Trophoblast cell (in vitro differentiated cells and primary cell): Measurements from ENCODE around the gene GSAP.

Source experiments
- DNase-seq, 2 donors: peaks; one replicate each; pipeline ENCODE4 v3.0.0-alpha.2; 2016
- H2AFZ ChIP-seq: 2 replicates; pipeline ENCODE4 v1.6.1; 2013; ENCODE audit warnings: low read length, moderate library complexity, mild to moderate bottlenecking; ENCODE audit not compliant: insufficient read depth, poor library complexity
- H2AK5ac ChIP-seq: 2 replicates; pipeline ENCODE4 v1.6.1; 2013; ENCODE audit warnings: mild to moderate bottlenecking, low read length
- H2BK120ac ChIP-seq: 2 replicates; pipeline ENCODE4 v1.6.1; 2013; ENCODE audit warnings: low read length, mild to moderate bottlenecking, moderate library complexity; ENCODE audit not compliant: insufficient read depth, poor library complexity
- H2BK12ac ChIP-seq: 2 replicates; pipeline ENCODE4 v1.6.1; 2013; ENCODE audit warnings: mild to moderate bottlenecking, low read length, moderate library complexity
- H2BK5ac ChIP-seq: 2 replicates; pipeline ENCODE4 v1.6.1; 2013; ENCODE audit warnings: low read length, low read depth, moderate library complexity, mild to moderate bottlenecking; ENCODE audit not compliant: poor library complexity
- H3K14ac ChIP-seq: 2 replicates; pipeline ENCODE4 v1.6.1; 2013; ENCODE audit warnings: mild to moderate bottlenecking, low read length
- H3K18ac ChIP-seq: 2 replicates; pipeline ENCODE4 v1.6.1; 2013; ENCODE audit warnings: mild to moderate bottlenecking, low read length
- H3K23ac ChIP-seq: 2 replicates; pipeline ENCODE4 v1.6.1; 2013; ENCODE audit warnings: low read length
- H3K27ac ChIP-seq: 2 replicates; pipeline ENCODE4 v1.5.1; 2013; ENCODE audit warnings: low read depth, mild to moderate bottlenecking, inconsistent platforms, low read length, moderate library complexity
- H3K27me3 ChIP-seq: 2 replicates; pipeline ENCODE4 v1.6.1; 2013; ENCODE audit warnings: inconsistent platforms, mild to moderate bottlenecking, low read length, moderate library complexity; ENCODE audit not compliant: insufficient read depth
- H3K36me3 ChIP-seq, 2 experiments: 1 replicate in 1 of 2; 2 replicates in 1 of 2; pipeline ENCODE4 v1.6.1; 2013; ENCODE audit warnings: low read length in 2 of 2, mild to moderate bottlenecking in 2 of 2, moderate library complexity in 1 of 2; ENCODE audit not compliant: insufficient read depth in 2 of 2, control insufficient read depth in 1 of 2
- H3K4ac ChIP-seq: 2 replicates; pipeline ENCODE4 v1.6.1; 2013; ENCODE audit warnings: low read depth, mild to moderate bottlenecking, low read length, moderate library complexity
- H3K4me1 ChIP-seq, 2 experiments: 1 replicate in 1 of 2; 2 replicates in 1 of 2; pipeline ENCODE4 v1.6.1; 2013; ENCODE audit warnings: low read length in 2 of 2, mild to moderate bottlenecking in 2 of 2, moderate library complexity in 1 of 2; ENCODE audit not compliant: insufficient read depth in 2 of 2, control insufficient read depth in 1 of 2
- H3K4me2 ChIP-seq: 2 replicates; pipeline ENCODE4 v1.6.1; 2013; ENCODE audit warnings: inconsistent platforms, mild to moderate bottlenecking, low read length, moderate library complexity
- H3K4me3 ChIP-seq: 2 replicates; pipeline ENCODE4 v1.5.1; 2013; ENCODE audit warnings: mild to moderate bottlenecking, low read depth, low read length, inconsistent platforms
- H3K79me1 ChIP-seq: one replicate; pipeline ENCODE4 v1.6.1; 2013; ENCODE audit warnings: low read length
- H3K79me2 ChIP-seq: 2 replicates; pipeline ENCODE4 v1.6.1; 2013; ENCODE audit warnings: low read length, mild to moderate bottlenecking; ENCODE audit not compliant: control insufficient read depth, insufficient read depth, poor library complexity
- H3K9ac ChIP-seq: 2 replicates; pipeline ENCODE4 v1.6.1; 2013; ENCODE audit warnings: mild to moderate bottlenecking, low read length
- H3K9me3 ChIP-seq: 2 replicates; pipeline ENCODE4 v1.6.1; 2013; ENCODE audit warnings: low read depth, mild to moderate bottlenecking, control low read depth, inconsistent platforms, low read length; ENCODE audit not compliant: insufficient read depth
- H4K12ac ChIP-seq: 2 replicates; pipeline ENCODE4 v1.6.1; 2013; ENCODE audit warnings: low read depth, mild to moderate bottlenecking, low read length, moderate library complexity
- H4K8ac ChIP-seq: 2 replicates; pipeline ENCODE4 v1.6.1; 2013; ENCODE audit warnings: low read depth, mild to moderate bottlenecking, low read length, moderate library complexity
- H4K91ac ChIP-seq: one replicate; pipeline ENCODE4 v1.6.1; 2013; ENCODE audit warnings: low read depth, mild to moderate bottlenecking, low read length, moderate library complexity
- WGBS: extraction: QIAGEN DNeasy Blood & Tissue Kit; methylation state at CpG from one replicate; pipeline ENCODE4 v1.1.7; 2013; ENCODE audit warnings: missing lambda C conversion rate; ENCODE audit not compliant: insufficient read length, insufficient coverage; ENCODE audit errors: extremely low coverage; 5-methylcytosine and 5-hydroxymethylcytosine counted together

The GSAP gene

GRCh38 chr7:77370606-77371005, 45.5 kb downstream of the GSAP start:
- Histone ChIP-seq H2AFZ (no peak overlapping the region), H3K79me1 (no peaks in the 10 kb centered on the region), H4K91ac (no peak overlapping the region), H3K23ac (no peak overlapping the region), H3K4ac (no peak overlapping the region), H3K4me3 (no peak overlapping the region), H2BK5ac (no peak overlapping the region), H3K18ac (no peak overlapping the region), H3K14ac (no peak overlapping the region), H3K9me3 (no peaks in the 10 kb centered on the region), H3K27me3 (no peaks in the 10 kb centered on the region), H4K8ac (no peak overlapping the region), H2BK120ac (no peak overlapping the region), H3K4me2 (no peak overlapping the region), H3K27ac (no peak overlapping the region), H3K79me2 (no peaks in the 10 kb centered on the region), H2AK5ac (no peak overlapping the region), H3K9ac (no peak overlapping the region), H2BK12ac (no peak overlapping the region), H3K4me1 (no peaks in the 10 kb centered on the region), H3K36me3 (no peaks in the 10 kb centered on the region), H4K12ac (no peak overlapping the region)
- WGBS, result no CpG with 5 or more reads among the region's 1 CpG
- no peak for DNase-seq

- Histone ChIP-seq H3K79me2 (no peaks in the 10 kb centered on the region), H4K8ac (no peak overlapping the region), H3K18ac (no peak overlapping the region), H2AFZ (no peak overlapping the region), H3K9me3 (no peaks in the 10 kb centered on the region), H2BK5ac (no peak overlapping the region), H3K27me3 (no peaks in the 10 kb centered on the region), H4K12ac (no peak overlapping the region), H2BK12ac (no peak overlapping the region), H3K79me1 (no peaks in the 10 kb centered on the region), H3K4me2 (no peak overlapping the region), H3K9ac (no peak overlapping the region), H4K91ac (no peak overlapping the region), H3K23ac (no peak overlapping the region), H3K14ac (no peak overlapping the region), H3K4me3 (no peak overlapping the region), H2AK5ac (no peak overlapping the region), H3K4ac (no peak overlapping the region), H3K27ac (no peak overlapping the region), H2BK120ac (no peak overlapping the region), H3K4me1 (no peaks in the 10 kb centered on the region), H3K36me3 (no peaks in the 10 kb centered on the region)
- no CpG with 5 or more reads among the region's 2 CpGs for WGBS
- no peak for DNase-seq
Observed at GRCh38 chr7:77368974-77369373, 47.2 kb downstream of the GSAP start.

DNA sequence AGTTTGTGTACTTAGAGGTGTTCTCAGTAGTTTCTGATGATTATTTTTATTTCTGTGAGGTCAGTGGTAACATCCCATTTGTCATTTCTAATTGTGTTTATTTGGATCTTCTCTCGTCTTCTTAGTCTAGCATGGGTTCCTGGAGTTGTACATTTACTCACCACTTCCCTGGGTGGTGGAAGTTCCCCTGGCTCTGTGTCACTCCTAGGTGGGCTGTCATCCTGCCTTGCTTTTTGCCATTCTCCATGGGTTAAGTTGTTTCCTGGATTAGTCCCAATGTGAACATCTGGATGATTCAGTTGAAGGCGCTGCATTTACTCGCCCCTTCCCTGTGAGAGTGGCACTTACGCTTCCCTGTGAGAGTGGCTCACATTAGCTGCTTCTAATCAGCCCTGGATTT, 48.2 kb downstream of the GSAP start:
- no CpG with 5 or more reads among the region's 4 CpGs for WGBS
- H3K27me3 ChIP-seq, result no peaks in the 10 kb centered on the region
- no peak overlapping the region for H2BK120ac ChIP-seq
- H4K8ac ChIP-seq, result no peak overlapping the region
- no peaks in the 10 kb centered on the region for H3K79me1 ChIP-seq
- no peak overlapping the region for H2AK5ac ChIP-seq
- no peak overlapping the region for H3K4ac ChIP-seq
- no peak overlapping the region for H3K4me3 ChIP-seq
- H3K14ac ChIP-seq, result no peak overlapping the region
- H3K18ac ChIP-seq, result no peak overlapping the region
- H3K9me3 ChIP-seq, result no peaks in the 10 kb centered on the region
- no peak overlapping the region for H4K12ac ChIP-seq
- H4K91ac ChIP-seq, result no peak overlapping the region
- no peak overlapping the region for H2BK12ac ChIP-seq
- H2AFZ ChIP-seq, result no peak overlapping the region
- H3K4me2 ChIP-seq, result no peak overlapping the region
- H3K9ac ChIP-seq, result no peak overlapping the region
- no peaks in the 10 kb centered on the region for H3K79me2 ChIP-seq
- no peak overlapping the region for H3K27ac ChIP-seq
- no peak for DNase-seq
- no peaks in the 10 kb centered on the region for H3K36me3 ChIP-seq
- H3K4me1 ChIP-seq, result no peaks in the 10 kb centered on the region
- no peak overlapping the region for H2BK5ac ChIP-seq
- H3K23ac ChIP-seq, result no peak overlapping the region

- DNase-seq, result no peak
- no peak overlapping the region for H2AK5ac ChIP-seq
Observed at GRCh38 chr7:77362905-77363304, 53.2 kb downstream of the GSAP start.

More at GRCh38 chr7:77362905-77363304, 53.2 kb downstream of the GSAP start:
- Histone ChIP-seq H3K27me3 (no peaks in the 10 kb centered on the region), H2AFZ (no peak overlapping the region), H3K18ac (no peak overlapping the region), H3K79me1 (no peaks in the 10 kb centered on the region), H3K79me2 (no peaks in the 10 kb centered on the region), H3K9ac (no peak overlapping the region), H4K8ac (no peak overlapping the region), H3K4me1 (peaks cover 0 to 3% of the 10 kb centered on the region in 2 experiments), H3K14ac (no peak overlapping the region), H4K91ac (no peak overlapping the region), H3K4me3 (no peak overlapping the region), H3K36me3 (no peaks in the 10 kb centered on the region), H3K4ac (no peak overlapping the region), H2BK12ac (no peak overlapping the region), H3K9me3 (no peaks in the 10 kb centered on the region), H4K12ac (no peak overlapping the region), H2BK5ac (no peak overlapping the region), H3K4me2 (no peak overlapping the region), H3K23ac (no peak overlapping the region), H2BK120ac (no peak overlapping the region), H3K27ac (no peak overlapping the region)
- WGBS, result no CpG with 5 or more reads among the region's 1 CpG
